ENCODE results near the gene BABAM1. TPM values are rescaled to one million over a fixed set of nuclear protein-coding genes. Genes with fewer than 3 reads are reported as not detected.

BABAM1 gene
- total and polyA plus RNA-seq, 2 donors = 94.4 to 97.0 TPM

DNA sequence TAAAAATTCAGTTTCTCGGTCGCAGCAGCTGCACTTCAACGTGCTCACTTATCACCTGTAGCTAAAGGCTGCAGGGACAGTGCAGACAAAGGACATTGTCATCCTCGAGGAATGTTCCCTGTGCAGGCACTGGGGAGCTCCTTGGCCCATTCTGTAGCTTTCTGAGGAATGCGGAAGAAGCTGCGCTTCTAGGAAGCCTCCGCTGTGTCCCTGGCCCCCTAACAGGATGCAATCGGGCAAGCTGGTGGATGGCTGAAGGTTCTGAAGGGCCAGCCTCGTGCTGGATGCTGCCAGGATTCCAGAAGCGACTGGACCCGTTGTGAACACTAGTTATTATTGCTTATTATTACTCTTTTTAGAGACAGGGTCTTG, 59.3 kb downstream of the BABAM1 start:
- no peaks in the 10 kb centered on the region for H3K9me3 ChIP-seq (ENCODE audit: control insufficient read depth in 2 of 2, insufficient read depth in 1 of 2, low read length in 1 of 2)
- no peak overlapping the region for H3K27ac ChIP-seq (ENCODE audit: low read depth in 1 of 2, low read length in 1 of 2)
- no peak overlapping the region for H3K4me3 ChIP-seq (ENCODE audit: low read length in 2 of 2)
- H3K4me1 ChIP-seq (ENCODE audit: control insufficient read depth in 2 of 2, insufficient read depth in 2 of 2, low read length in 2 of 2) = peaks cover 12 to 28% of the 10 kb centered on the region in 2 donors
- H3K36me3 ChIP-seq (ENCODE audit: control insufficient read depth in 2 of 2, insufficient read depth in 2 of 2, low read length in 1 of 2) = peaks cover 27 to 32% of the 10 kb centered on the region in 2 donors
- DNase-seq (ENCODE audit: low read depth in 6 of 9, low spot score in 9 of 9) = no peak
- WGBS = 88% methylated on average over 11 of the region's 11 CpGs
- H3K27me3 ChIP-seq (ENCODE audit: control insufficient read depth in 2 of 2, insufficient read depth in 1 of 2, low read length in 1 of 2) = peaks cover 3 to 35% of the 10 kb centered on the region in 2 donors

DNA sequence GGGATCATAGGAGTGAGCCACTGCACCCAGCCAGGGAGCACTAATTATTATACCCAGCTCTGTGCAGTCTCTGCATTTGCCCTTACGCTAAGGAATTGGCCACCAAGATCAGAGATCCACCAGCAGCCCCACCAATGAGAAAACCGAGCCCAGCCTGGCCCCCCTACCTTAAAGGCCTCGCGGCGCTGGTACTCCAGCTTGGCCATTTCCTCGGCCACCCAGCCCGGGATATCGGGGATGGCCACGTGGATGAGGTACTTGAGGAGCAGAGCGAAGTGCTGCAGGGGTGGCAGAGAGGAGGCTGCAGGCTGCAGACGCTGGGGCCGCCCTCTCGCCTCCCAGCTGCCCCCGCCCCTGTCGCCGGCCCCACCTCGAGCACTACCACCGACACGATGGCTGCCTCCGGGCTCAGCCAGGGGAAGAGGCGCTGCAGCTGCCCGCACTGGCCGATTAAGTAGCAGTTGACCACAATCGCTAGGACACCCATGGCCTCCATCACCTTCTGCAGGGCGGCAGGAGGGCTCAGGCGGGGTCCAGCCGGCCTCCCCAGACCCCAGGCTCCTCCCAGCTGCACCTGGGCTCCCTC, 59.9 kb downstream of the BABAM1 start:
- Histone ChIP-seq H3K27me3 (ENCODE audit: control insufficient read depth in 2 of 2, insufficient read depth in 1 of 2, low read length in 1 of 2) (peaks cover 3 to 35% of the 10 kb centered on the region in 2 donors), H3K4me1 (ENCODE audit: control insufficient read depth in 2 of 2, insufficient read depth in 2 of 2, low read length in 2 of 2) (peaks cover 12 to 28% of the 10 kb centered on the region in 2 donors), H3K27ac (ENCODE audit: low read depth in 1 of 2, low read length in 1 of 2) (no peak overlapping the region), H3K9me3 (ENCODE audit: control insufficient read depth in 2 of 2, insufficient read depth in 1 of 2, low read length in 1 of 2) (no peaks in the 10 kb centered on the region), H3K36me3 (ENCODE audit: control insufficient read depth in 2 of 2, insufficient read depth in 2 of 2, low read length in 1 of 2) (peaks cover 21 to 26% of the 10 kb centered on the region in 2 donors), H3K4me3 (ENCODE audit: low read length in 2 of 2) (no peak overlapping the region)
- 97% methylated on average over 27 of the region's 27 CpGs for WGBS
- DNase-seq (ENCODE audit: low read depth in 6 of 9, low spot score in 9 of 9) = no peak

DNA sequence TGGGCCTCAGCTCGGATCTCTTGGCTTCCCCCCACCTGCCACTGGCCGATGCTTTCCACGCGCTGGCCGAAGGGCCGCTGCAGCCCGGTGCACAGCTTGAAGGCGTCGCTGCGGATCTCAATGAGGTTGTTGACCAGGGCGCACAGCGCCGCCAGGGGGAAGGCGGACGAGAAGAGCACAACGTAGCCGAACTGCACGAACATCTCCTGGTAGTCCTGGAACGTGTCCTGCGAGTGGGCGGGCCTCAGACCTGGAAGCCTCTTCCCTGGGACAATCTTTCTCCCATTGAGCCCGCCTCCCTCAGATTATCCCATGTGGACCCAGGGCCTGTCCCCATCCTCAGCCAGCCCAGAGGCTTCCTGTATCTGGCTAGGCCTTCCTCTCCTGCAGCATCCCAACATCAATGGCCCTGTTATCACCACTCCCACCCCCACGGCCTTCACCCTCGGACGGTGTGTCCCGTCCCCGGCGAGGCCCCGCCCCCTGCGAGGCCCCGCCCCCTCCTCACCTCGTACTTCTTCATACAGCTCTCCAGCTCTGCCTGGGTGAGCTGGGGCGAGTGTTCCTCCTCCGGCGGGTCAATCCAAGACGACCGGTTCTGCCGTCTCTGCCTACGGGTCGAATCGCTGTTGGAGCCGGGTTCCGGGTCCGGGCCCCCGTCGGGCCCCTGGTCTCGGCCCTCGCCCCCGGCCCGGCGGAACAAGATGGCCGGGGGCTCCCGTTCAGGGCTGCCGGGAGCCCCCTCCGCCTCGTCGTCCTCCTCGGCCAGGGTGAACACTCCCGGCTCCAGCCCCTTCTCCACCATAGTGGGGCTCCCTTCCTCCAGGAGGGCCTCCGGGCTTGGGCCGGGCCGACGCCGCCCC, 60.6 kb downstream of the BABAM1 start:
- peaks cover 12 to 29% of the 10 kb centered on the region in 2 donors for H3K4me1 ChIP-seq (ENCODE audit: control insufficient read depth in 2 of 2, insufficient read depth in 2 of 2, low read length in 2 of 2)
- WGBS = 41% methylated on average over 64 of the region's 64 CpGs
- peaks cover 14 to 24% of the 10 kb centered on the region in 2 donors for H3K36me3 ChIP-seq (ENCODE audit: control insufficient read depth in 2 of 2, insufficient read depth in 2 of 2, low read length in 1 of 2)
- peak overlapping the region; percentile 52 to 58 for H3K4me3 ChIP-seq (ENCODE audit: low read length in 2 of 2)
- H3K27ac ChIP-seq (ENCODE audit: low read depth in 1 of 2, low read length in 1 of 2) = peak overlapping the region; percentile 19 to 53
- peaks cover 0 to 5% of the 10 kb centered on the region in 2 donors for H3K9me3 ChIP-seq (ENCODE audit: control insufficient read depth in 2 of 2, insufficient read depth in 1 of 2, low read length in 1 of 2)
- H3K27me3 ChIP-seq (ENCODE audit: control insufficient read depth in 2 of 2, insufficient read depth in 1 of 2, low read length in 1 of 2) = peaks cover 3 to 31% of the 10 kb centered on the region in 2 donors
- peak in 3 of 9 donors; percentile 49 to 66 (median 50) for DNase-seq (ENCODE audit: low read depth in 6 of 9, low spot score in 9 of 9)

Other genes starting within 250 kb of the BABAM1 start
- gene CPAMD8, start 240.6 kb upstream of the BABAM1 start, total RNA-seq = 12.3 TPM
- 17.3 TPM for gene CPAMD8, start 240.6 kb upstream of the BABAM1 start, polyA plus RNA-seq
- 12.8 TPM for gene HAUS8, start 192.0 kb upstream of the BABAM1 start, total RNA-seq
- gene HAUS8, start 192.0 kb upstream of the BABAM1 start, polyA plus RNA-seq = 19.5 TPM
- 28.2 TPM for gene MYO9B, start 191.7 kb upstream of the BABAM1 start, total RNA-seq
- 103 TPM for gene MYO9B, start 191.7 kb upstream of the BABAM1 start, polyA plus RNA-seq
- 21.3 TPM for gene USE1, start 52.1 kb upstream of the BABAM1 start, total RNA-seq
- gene USE1, start 52.1 kb upstream of the BABAM1 start, polyA plus RNA-seq = 52.9 TPM
- gene OCEL1, start 41.2 kb upstream of the BABAM1 start, total RNA-seq = 6.2 TPM
- gene OCEL1, start 41.2 kb upstream of the BABAM1 start, polyA plus RNA-seq = 24.8 TPM
- gene NR2F6, start 21.5 kb upstream of the BABAM1 start, total RNA-seq = 9.4 TPM
- gene NR2F6, start 21.5 kb upstream of the BABAM1 start, polyA plus RNA-seq = 15.0 TPM
- gene USHBP1, start 2.7 kb upstream of the BABAM1 start, total RNA-seq = 0.76 TPM
- gene USHBP1, start 2.7 kb upstream of the BABAM1 start, polyA plus RNA-seq = 4.4 TPM
- 1.6 TPM for gene ANKLE1, start 14.5 kb downstream of the BABAM1 start, total RNA-seq
- 0.64 TPM for gene ANKLE1, start 14.5 kb downstream of the BABAM1 start, polyA plus RNA-seq
- gene ABHD8, start 36.0 kb downstream of the BABAM1 start, total RNA-seq = 9.7 TPM
- gene ABHD8, start 36.0 kb downstream of the BABAM1 start, polyA plus RNA-seq = 10.3 TPM
- gene MRPL34, start 38.4 kb downstream of the BABAM1 start, total RNA-seq = 78.3 TPM
- gene MRPL34, start 38.4 kb downstream of the BABAM1 start, polyA plus RNA-seq = 123 TPM
- gene DDA1, start 42.1 kb downstream of the BABAM1 start, total RNA-seq = 23.5 TPM
- gene DDA1, start 42.1 kb downstream of the BABAM1 start, polyA plus RNA-seq = 51.7 TPM
- gene ANO8, start 67.4 kb downstream of the BABAM1 start, total RNA-seq = 2.2 TPM
- 13.5 TPM for gene ANO8, start 67.4 kb downstream of the BABAM1 start, polyA plus RNA-seq
- 8.9 TPM for gene GTPBP3, start 70.1 kb downstream of the BABAM1 start, total RNA-seq
- 17.4 TPM for gene GTPBP3, start 70.1 kb downstream of the BABAM1 start, polyA plus RNA-seq
- 11.7 TPM for gene PLVAP, start 109.9 kb downstream of the BABAM1 start, total RNA-seq
- 57.1 TPM for gene PLVAP, start 109.9 kb downstream of the BABAM1 start, polyA plus RNA-seq
- gene CCDC194, start 126.8 kb downstream of the BABAM1 start, total RNA-seq = 0.28 TPM
- 0.55 TPM for gene CCDC194, start 126.8 kb downstream of the BABAM1 start, polyA plus RNA-seq
- gene BST2, start 138.2 kb downstream of the BABAM1 start, total RNA-seq = 107 TPM
- gene BST2, start 138.2 kb downstream of the BABAM1 start, polyA plus RNA-seq = 221 TPM
- 27.8 TPM for gene MVB12A, start 152.6 kb downstream of the BABAM1 start, total RNA-seq
- gene MVB12A, start 152.6 kb downstream of the BABAM1 start, polyA plus RNA-seq = 56.8 TPM
- 0.19 TPM for gene TMEM221, start 181.2 kb downstream of the BABAM1 start, total RNA-seq
- 3.2 TPM for gene TMEM221, start 181.2 kb downstream of the BABAM1 start, polyA plus RNA-seq
- not detected for gene NXNL1, start 193.5 kb downstream of the BABAM1 start, total RNA-seq
- not detected for gene NXNL1, start 193.5 kb downstream of the BABAM1 start, polyA plus RNA-seq
- gene SLC27A1, start 203.1 kb downstream of the BABAM1 start, total RNA-seq = 2.0 TPM
- 11.9 TPM for gene SLC27A1, start 203.1 kb downstream of the BABAM1 start, polyA plus RNA-seq
- 62.6 TPM for gene PGLS, start 244.2 kb downstream of the BABAM1 start, total RNA-seq
- 73.5 TPM for gene PGLS, start 244.2 kb downstream of the BABAM1 start, polyA plus RNA-seq